ENCODE results near the gene LTA. TPM values are rescaled to one million over a fixed set of nuclear protein-coding genes. Genes with fewer than 3 reads are reported as not detected.

The LTA gene
- total and polyA plus RNA-seq, 2 donors (not counting 1 experiment from before 2014, with no cell fraction given): 8.6 to 8.8 TPM

GRCh38 chr6:31531162-31531561, 40.9 kb upstream of the LTA start:
- H3K4me3 Mint-ChIP-seq: no peak overlapping the region
- intact Hi-C loops (cut with micrococcal nuclease): no loop called here
- POLR2A ChIA-PET: interaction anchor here (0.6 kb wide), 1 partner anchor 138 kb away, joined by 11 read pairs; no protein-coding TSS in a partner anchor
- peaks cover 62% of the 10 kb centered on the region for H4K20me1 ChIP-seq (ENCODE audit: control insufficient read depth, insufficient read depth, low read length, poor library complexity, severe bottlenecking)
- H3K27ac ChIP-seq (ENCODE audit: low read length in 2 of 2): no peak overlapping the region
- no peak overlapping the region for H2AFZ ChIP-seq (ENCODE audit: insufficient read depth, low read depth, low read length, poor library complexity, severe bottlenecking)
- H3K9me3 ChIP-seq (ENCODE audit: control extremely low read depth in 1 of 3, control insufficient read depth in 2 of 3, insufficient read depth in 1 of 3, low read length in 2 of 3): no peaks in the 10 kb centered on the region
- 100% methylated on average over 1 of the region's 7 CpGs for WGBS (ENCODE audit: insufficient coverage)
- no peaks in the 10 kb centered on the region for H3K4me1 ChIP-seq (ENCODE audit: control insufficient read depth in 2 of 2, insufficient read depth in 2 of 2, low read length in 2 of 2)
- H3K27me3 ChIP-seq (replicated peaks in 1 of 4; ENCODE audit: control extremely low read depth in 1 of 4, control insufficient read depth in 3 of 4, insufficient read depth in 4 of 4, low read length in 3 of 4): no peaks in the 10 kb centered on the region
- no peaks in the 10 kb centered on the region for H3K27me3 Mint-ChIP-seq
- ATAC-seq (ENCODE audit: low read depth) (no peak), DNase-seq (no peak)
- no peak overlapping the region for H3K4me3 ChIP-seq (ENCODE audit: control extremely low read depth in 1 of 5, extremely low read depth in 1 of 5, insufficient read depth in 1 of 5, low read depth in 2 of 5, low read length in 4 of 5)
- H3K9me3 Mint-ChIP-seq (ENCODE audit: insufficient read depth): no peaks in the 10 kb centered on the region
- TF ChIP-seq CTCF (IDR thresholded peaks at IDR 0.05): no peak
- no peak for TF ChIP-seq EZH2 (IDR thresholded peaks at IDR 0.05; ENCODE audit: borderline replicate concordance, insufficient read depth, low read depth, low read length, poor library complexity, severe bottlenecking)
- CTCF ChIA-PET: interaction anchor here (1.3 to 1.4 kb wide), 2 partner anchors 10 to 259 kb away, joined by 3 to 4 read pairs; no protein-coding TSS in a partner anchor
- peaks cover 3 to 63% of the 10 kb centered on the region in 2 experiments for H3K36me3 ChIP-seq (replicated peaks in 1 of 2; ENCODE audit: control extremely low read depth in 1 of 2, control insufficient read depth in 1 of 2, extremely low read depth in 1 of 2, insufficient read depth in 2 of 2, low read length in 1 of 2)
- H3K4me2 ChIP-seq (replicated peaks; ENCODE audit: low read depth, low read length, poor library complexity, severe bottlenecking): no peak overlapping the region
- H3K9ac ChIP-seq (ENCODE audit: low read length): no peak overlapping the region
- H3K27ac Mint-ChIP-seq: no peak overlapping the region
- H3K4me1 Mint-ChIP-seq: peaks cover 14% of the 10 kb centered on the region
- H3K79me2 ChIP-seq (ENCODE audit: control insufficient read depth, insufficient read depth, low read length): peaks cover 10% of the 10 kb centered on the region

GRCh38 chr6:31531771-31532643, 40.1 kb upstream of the LTA start:
- Histone ChIP-seq H4K20me1 (ENCODE audit: control insufficient read depth, insufficient read depth, low read length, poor library complexity, severe bottlenecking) (peaks cover 71% of the 10 kb centered on the region), H3K36me3 (replicated peaks in 1 of 2; ENCODE audit: control extremely low read depth in 1 of 2, control insufficient read depth in 1 of 2, extremely low read depth in 1 of 2, insufficient read depth in 2 of 2, low read length in 1 of 2) (peaks cover 4 to 71% of the 10 kb centered on the region in 2 experiments), H3K27ac (ENCODE audit: low read length in 2 of 2) (no peak overlapping the region), H3K79me2 (ENCODE audit: control insufficient read depth, insufficient read depth, low read length) (peaks cover 15% of the 10 kb centered on the region), H2AFZ (ENCODE audit: insufficient read depth, low read depth, low read length, poor library complexity, severe bottlenecking) (no peak overlapping the region), H3K27me3 (replicated peaks in 1 of 4; ENCODE audit: control extremely low read depth in 1 of 4, control insufficient read depth in 3 of 4, insufficient read depth in 4 of 4, low read length in 3 of 4) (no peaks in the 10 kb centered on the region), H3K4me3 (ENCODE audit: control extremely low read depth in 1 of 5, extremely low read depth in 1 of 5, insufficient read depth in 1 of 5, low read depth in 2 of 5, low read length in 4 of 5) (no peak overlapping the region), H3K4me1 (ENCODE audit: control insufficient read depth in 2 of 2, insufficient read depth in 2 of 2, low read length in 2 of 2) (no peaks in the 10 kb centered on the region), H3K9ac (ENCODE audit: low read length) (no peak overlapping the region), H3K9me3 (ENCODE audit: control extremely low read depth in 1 of 3, control insufficient read depth in 2 of 3, insufficient read depth in 1 of 3, low read length in 2 of 3) (no peaks in the 10 kb centered on the region), H3K4me2 (replicated peaks; ENCODE audit: low read depth, low read length, poor library complexity, severe bottlenecking) (no peak overlapping the region)
- 78% methylated on average over 1 of the region's 9 CpGs for WGBS (ENCODE audit: insufficient coverage)
- DNase-seq (no peak), ATAC-seq (ENCODE audit: low read depth) (no peak)
- H3K4me3 Mint-ChIP-seq: no peak overlapping the region
- intact Hi-C loops (cut with micrococcal nuclease): no loop called here
- no peak for TF ChIP-seq CTCF (IDR thresholded peaks at IDR 0.05)
- no peak for TF ChIP-seq EZH2 (IDR thresholded peaks at IDR 0.05; ENCODE audit: borderline replicate concordance, insufficient read depth, low read depth, low read length, poor library complexity, severe bottlenecking)
- no peaks in the 10 kb centered on the region for H3K27me3 Mint-ChIP-seq
- H3K4me1 Mint-ChIP-seq: peaks cover 14% of the 10 kb centered on the region
- H3K9me3 Mint-ChIP-seq (ENCODE audit: insufficient read depth): no peaks in the 10 kb centered on the region
- peak overlapping the region; percentile 15 for H3K27ac Mint-ChIP-seq
- POLR2A ChIA-PET: interaction anchor here (0.6 kb wide), 1 partner anchor 139 kb away, joined by 11 read pairs; no protein-coding TSS in a partner anchor
- CTCF ChIA-PET: interaction anchor here (1.3 to 1.4 kb wide), 2 partner anchors 9 to 258 kb away, joined by 3 to 4 read pairs; no protein-coding TSS in a partner anchor

All from B cell (primary cell).